DLD1 (cell line): ENCODE results near the gene CFHR5.
"Not testable (repeated sequence)": the region's sequence is repeated elsewhere in the genome, so short reads cannot be mapped to it uniquely, and the experiment has no call there.

Experiments
- in situ Hi-C: cut with HindIII; loops from 2 replicates; pipeline ENCODE4 v1.10.0; 2017; ENCODE audit warnings: low sequenced_read_pairs

CFHR5 gene

DNA sequence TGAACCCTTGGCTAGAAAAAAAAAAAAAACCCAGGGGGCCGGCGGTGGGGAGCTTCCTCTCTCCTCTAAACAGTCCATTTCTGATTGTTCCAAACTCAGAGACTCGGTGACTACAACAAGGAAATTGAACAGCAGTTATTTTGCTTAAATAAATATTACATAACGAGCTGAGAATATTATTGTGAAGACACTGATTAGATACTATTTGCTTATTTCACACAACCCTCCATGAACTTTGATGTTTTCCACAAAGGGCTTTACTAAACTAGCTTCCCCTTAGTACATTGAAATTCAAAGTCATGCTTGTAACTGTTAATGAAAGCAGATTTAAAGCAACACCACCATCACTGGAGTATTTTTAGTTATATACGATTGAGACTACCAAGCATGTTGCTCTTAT, at the start of gene CFHR5:
TSS of gene CFHR5 (plus strand) at position 279 of the 400 bp plus-strand sequence. CDS start at position 388, 109 bp downstream.
- in situ Hi-C loops: no loop called here

DNA sequence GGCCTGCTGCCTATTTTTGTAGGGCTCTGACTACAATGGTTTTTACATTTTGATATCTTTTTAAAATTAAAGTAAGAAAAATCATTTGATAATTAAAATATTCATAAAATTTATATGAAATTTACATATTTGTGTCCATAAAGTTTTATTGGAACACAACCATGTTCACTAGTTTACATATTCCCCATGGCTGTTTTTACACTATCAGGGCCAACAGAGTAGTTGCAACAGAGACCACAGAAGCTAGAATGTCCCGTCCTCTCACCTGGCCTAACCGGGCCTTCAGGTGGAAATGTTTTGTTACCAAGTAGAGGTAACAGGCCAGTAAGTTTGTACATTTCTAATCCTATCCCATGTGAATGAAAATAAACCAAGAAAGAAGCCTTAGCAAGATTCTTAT, 44.5 kb upstream of the CFHR5 start:
- in situ Hi-C loops: not testable (repeated sequence)

- in situ Hi-C loops: no loop called here
Measured at GRCh38 chr1:196933531-196934189, 43.7 kb upstream of the CFHR5 start.

- in situ Hi-C loops: not testable (repeated sequence)
Measured at GRCh38 chr1:196941474-196941873, 35.9 kb upstream of the CFHR5 start.

- in situ Hi-C loops: not testable (repeated sequence)
Measured at GRCh38 chr1:196943568-196943967, 33.8 kb upstream of the CFHR5 start, which contains the start of gene CFHR2. CFHR2 (plus strand) TSS chr1:196943738; CDS start chr1:196943881, 143 bp downstream.

GRCh38 chr1:196951711-196952394, 25.5 kb upstream of the CFHR5 start:
- in situ Hi-C loops: no loop called here

- in situ Hi-C loops: no loop called here
Measured at GRCh38 chr1:196954778-196955177, 22.6 kb upstream of the CFHR5 start.

GRCh38 chr1:196955926-196956325, 21.4 kb upstream of the CFHR5 start:
- in situ Hi-C loops: no loop called here

- in situ Hi-C loops: no loop called here
Measured at GRCh38 chr1:196960854-196961253, 16.5 kb upstream of the CFHR5 start.

DNA sequence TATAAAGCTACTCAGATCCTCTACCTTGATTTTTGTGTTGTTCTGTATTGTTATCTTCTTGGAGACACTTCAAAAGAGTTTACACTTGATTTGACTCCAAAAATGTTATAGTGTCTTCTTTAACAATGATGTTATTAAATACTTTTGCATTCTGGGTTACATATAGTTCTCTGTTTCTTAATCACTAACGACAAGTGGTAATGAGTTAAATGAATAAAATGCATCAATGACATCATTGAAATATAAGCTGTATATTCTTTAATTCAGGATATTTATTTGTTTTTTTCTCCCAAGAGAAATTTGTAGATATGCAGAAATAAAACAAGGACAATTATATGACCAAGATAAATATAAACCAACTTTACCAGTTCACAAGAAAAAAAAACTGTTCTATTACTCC, 7.2 kb upstream of the CFHR5 start:
- in situ Hi-C loops: no loop called here

DNA sequence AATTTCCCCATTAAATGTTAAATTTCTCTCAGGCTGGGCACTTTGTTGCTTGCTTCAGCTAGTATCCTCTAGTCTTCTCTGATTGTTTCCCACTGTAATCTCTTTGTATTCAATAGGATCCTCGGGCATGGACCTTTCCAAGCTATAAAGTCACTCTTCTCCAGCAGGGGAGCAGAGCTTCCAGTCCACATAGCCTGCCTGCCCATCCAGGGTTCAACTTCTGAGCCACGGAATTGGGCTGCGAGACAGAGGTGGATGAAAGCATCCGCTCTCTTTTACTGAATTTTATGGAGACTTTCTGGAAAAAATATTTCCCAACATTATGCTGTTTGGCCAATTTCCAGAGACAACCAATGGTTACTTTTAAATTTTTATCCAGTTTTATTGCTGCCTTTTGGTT, 1.1 kb upstream of the CFHR5 start:
- in situ Hi-C loops: no loop called here

DNA sequence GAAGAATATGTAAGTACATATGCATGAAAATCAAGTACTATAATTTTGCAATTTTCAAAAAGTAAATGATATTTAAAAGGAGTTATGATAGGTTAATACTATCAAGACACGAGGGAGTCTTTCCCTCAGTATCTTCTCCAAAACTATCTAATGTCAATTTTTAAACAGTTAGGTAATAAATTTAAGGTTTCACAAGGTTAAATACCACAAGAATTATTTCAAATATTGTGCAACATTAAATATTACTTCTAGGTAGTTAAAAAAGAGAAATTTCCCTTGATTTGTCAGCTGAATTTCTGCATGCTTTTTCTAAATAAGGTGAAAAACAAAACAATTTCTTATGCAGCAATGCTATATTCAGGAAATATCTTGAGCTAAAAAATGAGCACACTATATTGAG, 3.5 kb downstream of the CFHR5 start:
- in situ Hi-C loops: no loop called here

GRCh38 chr1:196982247-196982646, 4.9 kb downstream of the CFHR5 start:
- in situ Hi-C loops: not testable (repeated sequence)

DNA sequence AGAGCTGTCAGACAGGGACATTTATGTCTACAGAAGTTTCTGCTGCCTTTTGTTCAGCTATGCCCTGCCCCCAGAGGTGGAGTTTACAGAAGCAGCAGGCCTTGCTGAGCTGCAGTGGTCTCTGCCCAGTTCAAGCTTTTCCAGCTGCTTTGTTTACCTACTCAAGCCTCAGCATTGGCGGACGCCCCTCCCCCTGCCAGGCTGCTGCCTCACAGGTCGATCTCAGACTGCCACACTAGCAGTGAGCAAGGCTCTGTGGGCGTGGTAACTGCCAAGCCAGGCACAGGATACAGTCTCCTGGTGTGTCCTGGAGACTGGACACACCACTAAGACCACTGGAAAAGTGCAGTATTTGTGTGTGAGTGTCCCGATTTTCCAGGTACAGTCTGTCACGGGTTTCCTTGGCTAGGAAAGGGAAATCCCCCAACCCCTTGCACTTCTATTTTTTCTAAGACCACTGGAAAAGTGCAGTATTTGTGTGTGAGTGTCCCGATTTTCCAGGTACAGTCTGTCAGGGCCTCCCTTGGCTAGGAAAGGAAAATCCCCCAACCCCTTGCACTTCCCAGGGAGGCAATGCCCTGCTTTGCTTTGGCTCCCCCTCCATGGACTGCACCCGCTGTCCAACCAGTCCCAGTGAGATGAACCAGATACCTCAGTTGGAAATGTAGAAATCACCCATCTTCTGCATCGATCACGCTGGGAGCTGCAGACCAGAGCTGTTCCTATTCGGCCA, 14.7 kb downstream of the CFHR5 start:
- in situ Hi-C loops: not testable (repeated sequence)

DNA sequence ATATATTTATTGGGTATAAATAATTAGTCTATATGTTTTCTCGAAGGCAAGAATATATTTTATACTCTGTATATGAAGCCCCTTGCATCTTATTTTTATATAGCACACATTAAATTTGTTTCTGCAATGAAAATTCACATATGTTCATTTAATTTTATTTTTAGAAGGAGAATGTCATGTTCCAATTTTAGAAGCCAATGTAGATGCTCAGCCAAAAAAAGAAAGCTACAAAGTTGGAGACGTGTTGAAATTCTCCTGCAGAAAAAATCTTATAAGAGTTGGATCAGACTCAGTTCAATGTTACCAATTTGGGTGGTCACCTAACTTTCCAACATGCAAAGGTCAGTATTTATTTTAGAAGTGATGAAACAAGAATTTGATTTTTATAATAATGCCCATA, 16.6 kb downstream of the CFHR5 start:
- in situ Hi-C loops: no loop called here

DNA sequence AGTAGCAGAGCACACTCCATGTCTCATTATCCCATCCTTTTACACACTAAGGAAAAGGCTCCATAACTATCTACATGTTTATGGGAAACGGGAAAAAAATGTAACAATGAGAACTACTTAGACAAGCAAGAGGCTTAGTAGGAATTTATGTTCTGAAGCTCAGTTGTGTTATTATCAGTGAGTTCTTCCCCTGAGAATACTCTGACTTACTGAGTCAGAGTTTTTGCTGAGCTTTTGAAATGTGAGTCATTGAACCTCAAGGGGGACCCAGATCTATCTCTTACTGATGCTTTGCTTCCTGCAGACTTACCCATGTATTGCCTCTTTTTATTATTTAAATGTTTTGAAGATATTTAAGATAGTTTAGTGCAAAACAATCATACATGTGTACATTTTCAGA, 20.1 kb downstream of the CFHR5 start:
- in situ Hi-C loops: no loop called here

DNA sequence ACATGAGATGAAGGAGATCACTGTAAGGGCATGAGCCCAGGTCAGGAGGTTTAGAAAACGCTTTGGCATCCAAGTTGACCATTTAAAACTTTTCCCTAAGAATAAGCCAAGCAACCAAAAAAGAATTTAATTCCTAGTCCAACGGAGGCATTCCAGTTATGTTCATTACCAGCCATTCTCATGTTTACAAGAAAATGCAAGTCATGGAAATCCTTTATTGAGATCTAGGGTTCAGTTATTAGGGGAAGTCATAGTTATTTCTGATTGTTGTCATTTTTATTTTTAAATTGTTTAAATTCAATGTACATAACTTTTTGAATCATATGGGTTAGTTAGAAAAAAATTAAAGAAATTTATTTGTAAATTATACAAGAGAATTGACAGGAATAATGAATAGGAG, 24.5 kb downstream of the CFHR5 start:
- in situ Hi-C loops: no loop called here

DNA sequence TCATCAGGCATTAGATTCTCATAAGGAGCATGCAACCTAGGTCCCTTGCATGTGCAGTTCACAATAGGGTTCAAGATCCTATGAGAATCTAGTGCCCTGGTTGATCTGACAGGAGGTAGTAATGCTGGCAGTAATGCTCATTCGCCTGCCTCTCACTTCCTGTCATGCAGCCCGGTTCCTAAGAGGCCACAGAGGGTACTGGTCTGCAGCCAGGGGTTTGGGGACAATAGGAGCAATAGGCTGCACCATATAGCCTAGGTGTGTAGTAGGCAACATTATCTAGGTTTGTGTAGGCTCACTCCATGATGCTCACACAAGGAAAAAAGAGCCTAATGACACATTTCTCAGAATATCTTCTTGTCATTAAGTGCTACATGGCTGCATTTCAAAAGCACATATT, 25.8 kb downstream of the CFHR5 start:
- in situ Hi-C loops: no loop called here

GRCh38 chr1:197008861-197009260, 31.5 kb downstream of the CFHR5 start:
- in situ Hi-C loops: no loop called here

GRCh38 chr1:197011614-197012013, 34.3 kb downstream of the CFHR5 start:
- in situ Hi-C loops: no loop called here

- in situ Hi-C loops: no loop called here
Measured at GRCh38 chr1:197013234-197013633, 35.9 kb downstream of the CFHR5 start.

- in situ Hi-C loops: no loop called here
Measured at GRCh38 chr1:197016751-197017150, 39.4 kb downstream of the CFHR5 start.
